HG03108 (cell line): Measurements from ENCODE around the gene DYNC2I2.
"Not testable (repeated sequence)": the region's sequence is repeated elsewhere in the genome, so short reads cannot be mapped to it uniquely, and the experiment has no call there.

ENCODE experiments used
- ATAC-seq: cut with Tn5 transposase; IDR thresholded peaks from one replicate; pipeline ENCODE4 v1.9.1; 2021; ENCODE audit warnings: moderate library complexity; ENCODE audit not compliant: unreplicated experiment

The DYNC2I2 gene

DNA sequence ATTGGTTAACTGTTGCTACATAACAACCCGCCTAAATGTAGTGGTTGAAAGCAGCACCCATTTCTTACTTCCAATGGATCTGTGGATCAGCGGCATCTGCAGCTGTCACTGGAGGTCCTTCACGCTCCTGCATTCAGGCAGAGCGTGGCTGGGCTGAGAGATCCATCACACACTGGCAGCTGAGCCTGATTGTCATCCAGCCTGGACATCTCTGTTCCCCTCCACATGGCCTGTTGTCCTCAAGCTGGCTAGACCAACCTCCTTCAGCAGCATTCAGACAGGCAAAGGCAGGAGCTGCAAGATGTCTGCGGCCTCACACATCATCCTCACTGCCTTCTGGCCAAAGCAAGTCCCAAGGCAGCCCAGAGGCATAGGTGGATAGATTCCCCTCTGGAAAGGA lies 36.9 kb downstream of the DYNC2I2 start:
- ATAC-seq, result no peak

DNA sequence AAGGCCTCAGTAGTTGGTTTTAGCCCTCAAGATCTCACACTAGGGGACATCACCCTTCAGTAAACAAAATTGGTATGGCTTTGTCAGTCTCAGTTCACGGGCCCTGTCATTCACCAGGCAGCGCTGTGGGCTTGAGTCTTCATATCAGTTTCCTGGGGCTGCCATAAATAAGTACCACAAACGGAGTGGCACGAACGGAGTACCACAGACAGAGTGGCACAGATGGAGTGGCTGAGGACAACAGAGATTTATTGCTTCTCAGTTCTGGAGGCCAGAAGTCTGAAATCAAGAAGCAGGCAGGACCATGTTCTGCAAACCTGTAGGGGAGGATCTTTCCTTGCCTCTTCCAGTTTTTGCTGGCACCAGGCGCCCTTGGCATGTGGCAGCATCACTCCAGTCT lies 37.5 kb downstream of the DYNC2I2 start:
- no peak for ATAC-seq

DNA sequence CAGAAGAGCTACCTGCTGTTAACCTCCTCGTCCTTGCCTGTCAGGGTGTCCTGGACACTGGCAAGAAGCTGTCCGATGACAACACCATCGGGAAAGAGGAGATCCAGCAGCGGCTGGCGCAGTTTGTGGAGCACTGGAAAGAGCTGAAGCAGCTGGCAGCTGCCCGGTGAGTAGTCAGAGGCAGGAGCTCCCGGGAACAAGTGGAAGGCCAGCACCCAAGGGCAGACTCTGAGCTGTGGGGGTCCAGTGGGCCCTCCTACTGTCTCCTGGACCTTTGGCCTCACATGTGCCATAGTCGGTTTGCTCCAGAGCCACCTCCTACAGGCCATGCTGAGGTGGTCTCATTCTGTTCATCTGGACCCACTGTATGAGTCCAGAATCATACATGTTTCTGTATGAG lies 38.7 kb downstream of the DYNC2I2 start:
- no peak for ATAC-seq

DNA sequence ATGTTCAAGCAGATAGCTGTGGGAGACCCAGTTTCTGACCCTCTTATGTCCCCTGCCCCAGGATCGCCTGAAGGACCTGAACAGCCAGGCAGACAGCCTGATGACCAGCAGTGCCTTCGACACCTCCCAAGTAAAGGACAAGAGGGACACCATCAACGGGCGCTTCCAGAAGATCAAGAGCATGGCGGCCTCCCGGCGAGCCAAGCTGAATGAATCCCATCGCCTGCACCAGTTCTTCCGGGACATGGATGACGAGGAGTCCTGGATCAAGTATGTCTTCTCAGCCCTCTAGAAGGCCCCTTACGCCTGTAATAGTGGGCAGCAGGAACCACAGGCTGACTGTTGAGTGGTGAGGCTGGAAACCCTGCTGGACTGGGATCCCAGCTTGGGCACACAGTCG lies 41.1 kb downstream of the DYNC2I2 start:
- ATAC-seq, result no peak

DNA sequence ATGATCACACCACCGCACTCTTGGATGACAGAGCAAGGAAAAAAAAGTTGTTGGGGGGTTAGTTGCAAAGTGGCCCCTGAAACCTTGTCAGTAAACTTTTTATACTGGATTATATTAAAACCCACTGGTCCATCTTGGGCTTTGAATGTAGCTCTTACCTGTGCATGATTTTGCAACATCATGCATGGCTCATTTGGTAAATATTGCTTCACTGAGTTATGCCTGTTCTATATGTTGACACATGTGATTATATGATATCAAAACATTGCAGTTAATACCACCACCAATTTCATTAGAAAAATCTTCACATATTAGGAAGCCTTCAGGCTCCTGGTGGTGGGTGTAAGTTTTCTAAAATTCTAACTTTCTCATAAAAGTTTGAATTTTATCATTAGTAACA lies 41.9 kb downstream of the DYNC2I2 start:
- ATAC-seq, result no peak

DNA sequence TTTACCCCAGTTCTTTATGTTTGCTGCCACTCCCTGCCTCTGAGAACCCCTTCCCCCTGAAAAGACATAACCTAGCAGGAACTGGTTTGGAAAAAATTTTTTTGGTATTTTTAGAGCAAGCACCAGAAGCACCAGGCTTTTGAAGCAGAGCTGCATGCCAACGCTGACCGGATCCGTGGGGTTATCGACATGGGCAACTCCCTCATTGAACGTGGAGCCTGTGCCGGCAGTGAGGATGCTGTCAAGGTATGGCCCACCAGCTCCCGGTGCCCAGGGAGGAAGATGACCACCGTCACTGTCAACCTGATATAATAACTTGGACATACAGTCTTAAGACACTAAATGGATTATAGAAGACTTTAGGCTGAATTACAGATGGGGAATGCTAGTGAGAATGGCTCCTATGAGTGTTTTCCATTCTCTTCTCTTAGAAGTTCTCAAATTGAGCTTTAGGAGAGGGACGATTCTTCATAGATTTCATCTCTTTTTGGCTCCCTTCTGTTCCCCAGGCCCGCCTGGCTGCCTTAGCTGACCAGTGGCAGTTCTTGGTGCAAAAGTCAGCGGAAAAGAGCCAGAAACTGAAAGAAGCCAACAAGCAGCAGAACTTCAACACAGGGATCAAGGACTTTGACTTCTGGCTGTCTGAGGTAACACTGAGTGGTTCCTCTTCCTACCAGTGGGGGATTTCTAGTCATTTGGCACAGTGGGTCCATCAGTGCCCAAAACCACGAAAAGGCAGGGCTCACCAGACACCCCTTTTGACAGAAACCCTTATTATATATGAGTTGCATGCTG lies 44.9 kb downstream of the DYNC2I2 start:
- ATAC-seq, result no peak

DNA sequence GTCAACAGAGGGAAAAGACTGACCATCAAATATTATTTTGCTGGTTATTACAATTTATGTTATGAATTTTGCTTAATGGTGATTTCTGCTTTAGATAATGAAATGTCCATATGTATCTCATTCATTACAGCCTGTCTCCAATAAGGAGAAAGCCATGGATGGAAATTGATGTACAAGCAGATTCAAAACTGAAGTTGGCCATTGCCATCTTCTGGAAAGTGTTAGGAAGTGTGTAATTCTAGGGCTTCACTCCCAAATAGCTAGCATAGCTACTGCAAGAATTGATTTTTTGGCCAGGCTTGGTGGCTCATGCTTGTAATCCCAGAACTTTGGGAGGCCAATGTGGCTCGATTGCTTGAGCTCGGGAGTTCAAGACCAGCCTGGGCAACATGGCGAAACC lies 45.8 kb downstream of the DYNC2I2 start:
- no peak for ATAC-seq

DNA sequence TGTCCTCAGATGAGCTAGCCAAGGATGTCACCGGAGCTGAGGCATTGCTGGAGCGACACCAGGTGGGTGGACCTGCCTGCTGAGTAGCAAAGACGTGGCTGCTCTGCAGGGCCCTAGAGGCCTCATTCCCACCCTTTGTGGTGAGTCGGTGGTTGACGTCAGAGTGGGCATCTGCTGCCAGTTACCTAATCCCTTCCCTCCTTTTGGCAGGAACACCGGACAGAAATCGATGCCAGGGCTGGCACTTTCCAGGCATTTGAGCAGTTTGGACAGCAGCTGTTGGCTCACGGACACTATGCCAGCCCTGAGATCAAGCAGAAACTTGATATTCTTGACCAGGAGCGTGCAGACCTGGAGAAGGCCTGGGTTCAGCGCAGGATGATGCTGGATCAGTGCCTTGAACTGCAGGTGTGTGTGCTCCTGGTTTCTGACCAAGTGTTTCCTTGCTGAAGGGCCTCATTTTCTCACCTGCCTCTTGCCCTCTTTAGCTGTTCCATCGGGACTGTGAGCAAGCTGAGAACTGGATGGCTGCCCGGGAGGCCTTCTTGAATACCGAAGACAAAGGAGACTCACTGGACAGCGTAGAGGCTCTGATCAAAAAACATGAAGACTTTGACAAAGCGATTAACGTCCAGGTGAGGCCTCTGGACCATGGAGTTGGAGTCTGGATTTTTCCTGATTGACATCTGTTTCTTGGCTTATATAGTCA lies 48.9 kb downstream of the DYNC2I2 start:
- no peak for ATAC-seq

DNA sequence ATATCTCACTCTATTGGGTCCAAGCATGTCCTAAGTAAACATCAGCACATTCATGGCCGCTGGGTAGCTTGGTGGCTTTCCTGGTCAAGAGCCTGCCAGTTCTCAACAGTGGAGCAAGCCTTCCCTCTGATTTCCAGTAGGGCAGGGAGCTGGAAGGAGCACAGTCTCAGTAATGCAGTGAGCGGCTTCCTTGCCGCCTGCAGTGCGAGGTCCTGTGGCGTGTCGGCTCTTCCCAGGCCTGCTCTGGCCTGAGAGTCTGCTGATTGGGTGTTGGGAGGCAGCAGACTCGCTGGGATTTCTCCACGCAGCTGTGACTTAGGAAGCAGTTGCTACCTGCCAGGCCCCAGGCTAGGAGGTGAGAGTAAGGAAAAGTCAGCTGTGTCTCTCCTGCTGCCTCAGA lies 53.0 kb downstream of the DYNC2I2 start:
- ATAC-seq, result no peak

DNA sequence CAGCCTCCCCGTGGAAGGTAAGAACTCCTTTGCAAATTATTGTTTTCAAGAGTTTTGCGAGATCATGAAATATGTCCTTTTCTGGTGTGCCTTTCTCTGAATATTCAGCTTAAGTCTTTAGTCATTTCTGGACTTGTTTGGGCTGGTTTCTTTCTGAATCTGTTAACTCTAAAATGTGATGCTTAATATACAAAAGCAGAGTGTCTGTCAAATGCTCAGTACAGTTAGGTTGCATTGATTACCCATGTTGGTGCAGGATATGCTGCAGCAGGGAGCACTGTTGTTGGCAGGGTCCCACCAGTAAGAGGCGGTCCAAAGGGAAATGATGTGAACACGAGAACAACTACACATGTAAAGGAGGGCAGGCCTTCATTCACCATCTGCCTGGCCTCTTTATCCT lies 56.5 kb downstream of the DYNC2I2 start:
- ATAC-seq, result no peak

DNA sequence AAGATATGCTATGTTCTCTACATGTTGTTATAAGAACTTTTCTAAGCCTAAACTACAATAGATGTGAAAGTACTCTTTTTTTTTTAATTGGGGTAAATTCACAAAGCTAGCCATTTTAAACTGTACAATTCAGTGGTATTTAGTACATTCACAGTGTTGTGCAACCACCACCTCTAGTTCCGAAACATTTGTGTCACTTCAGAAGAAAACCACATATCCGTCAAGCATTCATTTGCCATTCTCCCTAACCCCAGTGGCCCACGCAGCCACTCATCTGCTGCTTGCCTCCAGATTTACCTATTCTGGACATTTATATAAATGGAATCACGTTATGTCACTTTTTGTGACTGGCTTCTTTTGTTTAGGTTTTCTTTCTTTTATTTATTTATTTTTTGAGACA lies 61.2 kb downstream of the DYNC2I2 start:
- no peak for ATAC-seq

DNA sequence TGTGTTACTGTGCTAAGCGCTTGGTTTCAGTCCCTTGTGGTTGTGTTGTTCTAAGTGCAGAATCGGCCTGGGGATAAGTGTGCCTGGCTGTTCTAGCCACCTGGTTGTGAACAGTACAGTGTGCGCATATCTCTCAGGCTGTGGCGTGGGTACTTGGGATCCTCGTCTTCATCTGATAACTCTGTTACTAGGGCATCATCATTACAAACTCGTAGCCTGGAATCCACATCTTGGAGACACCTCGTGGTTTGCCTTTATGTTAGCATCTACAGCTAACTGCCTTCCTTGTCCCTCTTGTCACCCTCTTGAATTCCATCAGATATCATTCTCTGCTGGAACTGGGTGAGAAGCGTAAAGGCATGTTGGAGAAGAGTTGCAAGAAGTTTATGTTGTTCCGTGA lies 62.8 kb downstream of the DYNC2I2 start:
- ATAC-seq, result no peak

DNA sequence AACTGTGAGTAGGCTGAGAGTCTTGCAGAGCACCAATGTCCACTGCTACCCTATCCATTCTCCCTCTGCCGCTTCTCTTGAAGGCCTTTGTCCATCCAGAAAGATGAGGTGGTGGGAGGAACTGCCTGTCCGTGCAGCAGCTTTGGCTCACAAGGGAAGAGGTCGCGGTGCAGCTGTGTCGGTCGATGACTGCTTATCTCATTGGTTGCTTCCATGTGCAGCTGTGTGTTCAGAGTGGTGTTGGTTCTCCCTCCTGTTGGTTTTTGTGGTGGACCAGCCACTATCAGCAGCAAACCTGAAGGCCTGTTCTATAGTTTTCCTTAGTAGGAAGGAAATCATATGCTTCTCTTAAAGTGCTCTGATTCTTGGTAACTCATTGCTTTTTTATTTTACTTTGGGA lies 63.6 kb downstream of the DYNC2I2 start:
- ATAC-seq, result no peak

DNA sequence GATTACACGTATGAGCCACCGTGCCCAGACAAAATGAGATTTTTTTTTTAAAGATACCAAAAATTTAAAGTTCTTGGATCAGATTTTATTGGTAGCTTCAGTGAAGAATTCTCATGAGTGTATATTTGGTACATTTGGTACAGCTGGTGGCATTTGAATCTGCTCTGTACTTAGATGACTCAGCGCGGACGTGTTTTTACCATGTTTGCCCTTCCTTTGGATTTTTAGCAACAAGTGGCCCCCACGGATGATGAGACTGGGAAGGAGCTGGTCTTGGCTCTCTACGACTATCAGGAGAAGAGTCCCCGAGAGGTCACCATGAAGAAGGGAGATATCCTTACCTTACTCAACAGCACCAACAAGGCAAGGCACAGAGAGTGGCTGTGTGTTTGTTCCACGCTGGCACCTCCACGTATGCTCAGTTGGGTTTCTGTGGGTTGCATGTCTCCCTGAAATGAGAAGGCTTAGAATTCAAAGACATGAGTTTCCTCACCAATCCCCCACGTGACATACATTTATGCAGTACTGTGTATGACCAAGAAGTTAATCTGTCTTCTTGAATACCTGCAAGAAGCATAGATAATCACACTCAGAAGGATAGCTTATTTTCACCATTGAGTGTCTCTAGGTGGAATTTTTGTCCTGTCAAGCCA lies 67.9 kb downstream of the DYNC2I2 start:
- ATAC-seq, result no peak

DNA sequence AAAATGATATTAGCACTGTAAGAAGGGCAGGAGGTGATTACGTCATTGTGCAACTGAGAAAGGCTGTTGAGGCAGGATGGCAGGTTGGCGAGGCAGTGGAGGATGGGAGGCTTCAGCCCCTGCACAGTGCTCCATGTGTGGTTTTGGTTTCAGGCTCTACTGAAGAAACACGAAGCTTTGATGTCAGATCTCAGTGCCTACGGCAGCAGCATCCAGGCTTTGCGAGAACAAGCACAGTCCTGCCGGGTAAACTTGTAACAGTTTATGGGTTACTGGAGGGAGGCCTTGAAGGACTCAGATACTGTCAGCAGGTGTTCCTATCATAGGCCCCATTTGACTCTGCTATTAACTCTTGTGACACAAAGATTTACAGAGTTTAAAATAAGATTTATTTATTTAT lies 69.2 kb downstream of the DYNC2I2 start:
- no peak for ATAC-seq

DNA sequence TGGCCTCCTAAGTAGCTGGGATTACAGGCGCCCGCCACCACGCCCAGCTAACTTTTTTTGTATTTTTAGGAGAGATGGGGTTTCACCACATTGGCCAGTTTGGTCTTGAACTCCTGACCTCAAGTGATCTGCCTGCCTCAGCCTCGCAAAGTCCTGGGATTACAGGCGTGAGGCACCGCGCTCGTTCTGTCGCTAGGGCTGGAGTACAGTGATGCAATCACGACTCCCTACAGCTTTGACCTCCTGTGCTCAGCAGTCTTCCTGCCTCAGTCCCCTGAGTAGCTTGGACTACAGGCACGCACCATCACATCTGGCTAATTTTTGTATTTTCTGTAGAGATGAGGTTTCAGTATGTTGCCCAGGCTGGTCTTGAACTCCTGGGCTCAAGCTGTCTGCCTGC lies 69.7 kb downstream of the DYNC2I2 start:
- not testable (repeated sequence) for ATAC-seq

DNA sequence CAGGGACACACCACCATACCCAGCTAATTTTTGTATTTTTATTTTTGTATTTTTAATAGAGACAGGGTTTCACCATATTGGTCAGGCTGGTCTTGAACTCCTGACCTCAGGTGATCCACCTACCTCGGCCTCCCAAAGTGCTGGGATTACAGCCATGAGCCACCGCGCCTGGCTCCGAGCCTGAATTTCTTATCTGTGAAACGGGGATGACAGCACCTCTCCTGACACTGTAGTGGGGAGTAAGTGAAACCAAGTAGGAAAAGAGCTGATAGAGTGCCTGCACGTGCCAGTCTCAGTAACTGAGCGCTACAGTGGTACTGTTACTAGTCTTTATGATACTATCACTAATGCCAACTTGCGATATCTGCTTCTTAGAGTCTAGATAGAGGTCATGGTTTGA lies 71.5 kb downstream of the DYNC2I2 start:
- not testable (repeated sequence) for ATAC-seq
